ENCODE data around the gene ZNF48. TPM values are rescaled to one million over a fixed set of nuclear protein-coding genes. Genes with fewer than 3 reads are reported as not detected.

Gene ZNF48
- total RNA-seq, 2 donors from 2014 or later: 11.9 to 12.2 TPM

DNA sequence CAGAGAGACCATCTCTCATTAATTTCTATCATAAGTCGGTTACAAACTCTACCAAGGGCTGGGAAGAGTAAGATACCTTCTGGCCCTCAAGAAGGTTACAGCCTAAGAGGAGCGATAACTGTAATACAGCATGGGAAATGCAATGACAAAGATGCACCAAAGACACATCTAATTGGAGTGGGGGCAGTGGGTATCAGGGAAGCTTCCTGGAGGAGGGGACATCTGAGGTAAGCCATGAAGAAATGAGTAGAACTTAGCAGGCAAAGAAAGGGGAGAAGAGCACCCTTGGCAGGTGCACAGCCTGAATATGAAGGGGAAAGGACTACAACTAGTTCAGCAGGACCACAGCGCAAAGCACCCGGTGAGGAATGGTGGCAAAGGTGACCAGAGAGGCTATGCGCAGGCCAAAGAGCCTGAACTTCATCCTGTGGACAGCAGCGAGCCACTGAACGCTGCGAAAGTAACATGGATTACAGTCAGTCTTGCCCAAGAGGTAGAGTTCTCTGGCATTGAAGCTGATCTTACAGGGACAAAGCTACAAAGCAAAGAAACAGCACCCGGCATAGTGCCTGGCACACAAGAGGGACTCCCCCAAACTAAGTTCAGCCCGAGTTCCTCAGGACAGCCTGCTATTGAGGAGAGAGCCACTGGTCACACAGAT is 27.7 kb upstream of the ZNF48 start:
- no peak for DNase-seq (ENCODE audit: low spot score)
- TF ChIP-seq POLR2AphosphoS5 (IDR thresholded peaks at IDR 0.05) (no peak), CTCF (IDR thresholded peaks at IDR 0.05) (no peak), POLR2A (IDR thresholded peaks at IDR 0.05) (no peak)
- H3K4me3 ChIP-seq: peak overlapping the region; percentile 68 to 83
- no peaks in the 10 kb centered on the region for H3K36me3 ChIP-seq
- H3K4me1 ChIP-seq (replicated peaks): peaks cover 19% of the 10 kb centered on the region
- no peaks in the 10 kb centered on the region for H3K27me3 ChIP-seq (replicated peaks; ENCODE audit: insufficient read depth)
- WGBS: 58% methylated on average over 10 of the region's 10 CpGs
- intact Hi-C loops (cut with DNase I): no loop called here
- no peak overlapping the region for H3K27ac ChIP-seq
- H3K9me3 ChIP-seq: no peaks in the 10 kb centered on the region

DNA sequence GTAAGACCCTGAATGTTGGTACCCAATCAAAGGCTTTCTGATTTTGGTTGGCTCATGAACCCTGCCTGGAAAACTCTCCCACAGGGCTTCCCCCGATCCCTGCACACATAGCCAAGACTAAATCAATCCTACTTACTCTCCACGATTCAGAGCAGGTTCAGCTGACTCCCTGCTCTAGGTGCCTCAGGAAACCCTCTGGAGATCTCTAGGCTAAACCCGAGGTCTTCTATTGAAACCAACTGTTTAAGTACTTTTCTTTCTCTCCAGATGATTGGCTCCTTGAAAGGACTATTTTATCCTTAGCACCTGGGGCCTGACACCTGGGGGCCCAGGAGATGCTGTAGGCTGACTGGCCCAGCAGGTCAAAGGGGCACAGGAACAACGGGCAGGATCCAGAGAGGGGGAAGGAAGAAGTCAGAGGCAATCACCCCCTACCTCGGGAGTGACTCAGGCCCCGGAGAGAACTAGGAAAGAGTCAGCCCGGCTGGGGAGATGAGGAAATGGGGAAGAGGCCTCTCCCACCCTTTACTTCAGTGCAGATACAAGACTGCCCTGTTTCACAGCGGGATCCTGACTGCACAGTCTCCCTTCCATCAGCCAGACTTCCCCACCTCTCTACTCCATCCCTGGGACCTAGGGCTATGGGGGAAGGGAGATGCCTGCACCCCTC is 27.0 kb upstream of the ZNF48 start:
- Histone ChIP-seq H3K27ac (peak overlapping the region in 1 of 2 donors; percentile 74), H3K4me1 (replicated peaks) (peaks cover 19% of the 10 kb centered on the region)

DNA sequence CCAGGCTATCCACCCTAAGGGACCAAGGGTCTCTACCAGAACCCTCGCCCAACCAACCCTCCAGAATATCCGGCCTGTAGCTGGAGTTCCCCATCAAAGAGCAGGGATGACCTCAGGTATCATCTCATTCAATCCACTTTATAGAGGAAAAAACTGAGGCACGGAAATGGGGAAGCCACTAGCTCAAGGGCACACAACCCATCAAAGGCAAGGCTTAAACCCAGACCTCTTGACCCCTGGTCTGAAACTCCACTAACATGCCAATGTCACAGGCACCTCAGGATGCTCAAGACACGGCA is 26.5 kb upstream of the ZNF48 start:
- Histone ChIP-seq H3K4me1 (replicated peaks) (peaks cover 19% of the 10 kb centered on the region), H3K36me3 (no peaks in the 10 kb centered on the region), H3K9me3 (no peaks in the 10 kb centered on the region), H3K27ac (peak overlapping the region; percentile 74 to 85), H3K27me3 (replicated peaks; ENCODE audit: insufficient read depth) (no peaks in the 10 kb centered on the region), H3K4me3 (peak overlapping the region; percentile 68 to 83)
- DNase-seq (ENCODE audit: low spot score): no peak
- intact Hi-C loops (cut with DNase I): no loop called here
- no peak for TF ChIP-seq POLR2A (IDR thresholded peaks at IDR 0.05)
- TF ChIP-seq CTCF (IDR thresholded peaks at IDR 0.05): no peak
- no peak for TF ChIP-seq POLR2AphosphoS5 (IDR thresholded peaks at IDR 0.05)
- WGBS: 11% methylated on average over 4 of the region's 4 CpGs

More for the DNA sequence above, 27.0 kb upstream of the ZNF48 start:
- TF ChIP-seq POLR2A (IDR thresholded peaks at IDR 0.05) (no peak), CTCF (IDR thresholded peaks at IDR 0.05) (no peak), POLR2AphosphoS5 (IDR thresholded peaks at IDR 0.05) (no peak)
- Histone ChIP-seq H3K36me3 (no peaks in the 10 kb centered on the region), H3K4me3 (peak overlapping the region; percentile 68 to 83), H3K9me3 (no peaks in the 10 kb centered on the region), H3K27me3 (replicated peaks; ENCODE audit: insufficient read depth) (no peaks in the 10 kb centered on the region)
- intact Hi-C loops (cut with DNase I): no loop called here
- WGBS: 3% methylated on average over 8 of the region's 8 CpGs
- no peak for DNase-seq (ENCODE audit: low spot score)

DNA sequence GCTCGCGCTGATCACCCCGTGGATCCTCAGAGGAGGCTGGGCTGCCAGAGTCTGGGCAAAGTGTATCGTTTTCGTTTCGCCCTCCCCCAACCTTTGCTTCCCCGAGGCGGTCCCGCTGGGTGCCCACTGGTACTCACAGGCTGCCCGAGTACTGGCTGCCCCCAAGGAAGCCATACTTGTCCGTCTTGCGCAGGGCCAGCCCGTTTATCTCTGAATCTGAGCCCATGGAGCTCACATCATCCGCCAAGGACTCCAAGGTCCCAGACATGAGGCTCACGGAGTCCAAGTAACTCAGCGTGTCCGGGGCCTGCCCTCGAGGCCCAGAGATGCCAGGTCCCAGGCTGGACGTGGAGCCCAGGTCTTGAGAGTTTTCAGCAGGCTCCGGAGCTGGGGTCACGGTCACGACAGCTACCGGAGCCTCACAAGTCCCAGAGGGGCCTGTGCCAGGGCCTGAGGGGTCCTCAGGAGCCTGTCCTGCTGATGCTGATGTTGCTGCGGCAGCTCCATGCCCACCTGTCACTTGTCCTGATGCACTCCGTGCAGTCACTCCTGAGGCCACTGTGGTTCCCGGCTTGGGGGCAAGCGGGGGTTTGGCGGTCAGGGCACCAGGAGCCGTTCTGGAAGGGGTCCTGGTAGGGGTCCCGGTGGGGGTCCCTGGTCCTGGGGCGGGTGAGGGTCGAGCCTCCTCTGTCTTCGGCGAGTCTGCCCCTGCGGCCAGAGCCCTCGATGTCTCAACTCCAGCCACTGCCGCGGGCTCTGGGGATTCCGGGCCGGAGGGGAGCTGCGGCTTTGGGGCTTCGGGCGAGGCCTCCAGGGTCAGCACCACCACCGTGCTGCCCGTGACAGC is 25.9 kb upstream of the ZNF48 start:
- intact Hi-C loops (cut with DNase I): no loop called here
- under 1% methylated on average over 32 of the region's 45 CpGs for WGBS
- no peaks in the 10 kb centered on the region for H3K27me3 ChIP-seq (replicated peaks; ENCODE audit: insufficient read depth)
- no peaks in the 10 kb centered on the region for H3K9me3 ChIP-seq
- TF ChIP-seq POLR2AphosphoS5 (IDR thresholded peaks at IDR 0.05): peak; percentile 5
- no peak for TF ChIP-seq POLR2A (IDR thresholded peaks at IDR 0.05)
- DNase-seq (ENCODE audit: low spot score): no peak
- H3K4me1 ChIP-seq (replicated peaks): peaks cover 19% of the 10 kb centered on the region
- peak overlapping the region; percentile 74 to 85 for H3K27ac ChIP-seq
- no peaks in the 10 kb centered on the region for H3K36me3 ChIP-seq
- H3K4me3 ChIP-seq: peak overlapping the region; percentile 68 to 83

GRCh38 chr16:30369938-30370455 is 25.2 kb upstream of the ZNF48 start:
- no peaks in the 10 kb centered on the region for H3K36me3 ChIP-seq
- 2% methylated on average over 43 of the region's 76 CpGs for whole genome bisulfite sequencing
- peak overlapping the region; percentile 68 to 83 for H3K4me3 ChIP-seq
- intact Hi-C loops (cut with DNase I): loop anchor here (10.0 kb wide), 1 partner anchor 275 kb away; the partner anchor contains the start of genes TBX6 and YPEL3
- H3K27me3 ChIP-seq (replicated peaks; ENCODE audit: insufficient read depth): no peaks in the 10 kb centered on the region
- TF ChIP-seq CTCF (IDR thresholded peaks at IDR 0.05) (peak in 1 of 4 experiments; percentile 3), POLR2AphosphoS5 (IDR thresholded peaks at IDR 0.05) (no peak)
- no peaks in the 10 kb centered on the region for H3K9me3 ChIP-seq
- peak overlapping the region; percentile 74 to 85 for H3K27ac ChIP-seq
- peaks cover 19% of the 10 kb centered on the region for H3K4me1 ChIP-seq (replicated peaks)
- DNase-seq (ENCODE audit: low spot score): no peak

All from prostate gland (tissue), 2 donors.